ENCODE data around the gene FBRS. TPM values are rescaled to one million over a fixed set of nuclear protein-coding genes. Genes with fewer than 3 reads are reported as not detected.
A peak's percentile ranks its signal among the peaks of the same experiment; 100 is the strongest.

FBRS gene
- total and polyA plus RNA-seq, 2 donors (not counting 3 experiments of a cell fraction or from before 2014, with no cell fraction given) = 15.5 to 68.6 TPM

- FAIRE-seq (peak; percentile 97), DNase-seq (ENCODE audit: low read depth, low spot score) (no peak)
- intact Hi-C loops (cut with micrococcal nuclease) = loop anchor here (1.0 to 5.0 kb wide), 6 partner anchors 39 to 225 kb away; partner anchors contain the start of genes FBRS, FBXL19, PHKG2 and PRR14
- peak overlapping the region; percentile 94 for H3K27ac ChIP-seq (ENCODE audit: insufficient read depth, low read depth, low read length)
- TF ChIP-seq MYC (IDR thresholded peaks at IDR 0.05; ENCODE audit: low read depth, low read length) (peak; percentile 90), MAX (IDR thresholded peaks at IDR 0.05; ENCODE audit: insufficient read depth, insufficient read length) (peak; percentile 55), POLR2AphosphoS5 (IDR thresholded peaks at IDR 0.05; ENCODE audit: insufficient read depth, low read depth, low read length) (peak; percentile 84), EZH2 (IDR thresholded peaks at IDR 0.05; ENCODE audit: borderline replicate concordance, low read depth, low read length, severe bottlenecking) (no peak)
- H3K27me3 ChIP-seq (ENCODE audit: control insufficient read depth in 2 of 2, insufficient read depth in 2 of 2, low read length in 2 of 2) = no peaks in the 10 kb centered on the region
- H3K9me3 ChIP-seq (replicated peaks; ENCODE audit: control insufficient read depth, insufficient read depth, low read length) = no peaks in the 10 kb centered on the region
- TSS peak; percentile 29 for BruUV-seq (replicated peaks)
- H3K79me2 ChIP-seq (ENCODE audit: control insufficient read depth, insufficient read depth, low read length) = peaks cover 27% of the 10 kb centered on the region
- peak overlapping the region; percentile 83 for H3K4me2 ChIP-seq (ENCODE audit: insufficient read depth, low read length)
- ChIA-PET POLR2A (no interaction called here), CTCF (interaction anchor here (0.7 to 1.4 kb wide), 2 partner anchors 24 to 38 kb away, joined by 3 read pairs; no protein-coding TSS in a partner anchor)
- peak overlapping the region; percentile 85 for H2AFZ ChIP-seq (ENCODE audit: low read depth, low read length)
- no peaks in the 10 kb centered on the region for H3K9me1 ChIP-seq (replicated peaks; ENCODE audit: control insufficient read depth, extremely low read depth, insufficient read depth, low read length)
- peak overlapping the region; percentile 13 to 99 (median 62) for H3K4me3 ChIP-seq (replicated peaks in 1 of 3; ENCODE audit: insufficient read depth in 1 of 3, low read depth in 1 of 3, low read length in 3 of 3)
- peak overlapping the region; percentile 99 for H3K9ac ChIP-seq (replicated peaks; ENCODE audit: extremely low read depth, insufficient read depth, low read length)
- H3K36me3 ChIP-seq (ENCODE audit: control insufficient read depth in 2 of 2, extremely low read depth in 1 of 2, insufficient read depth in 2 of 2, low read length in 2 of 2) = peaks cover 4 to 12% of the 10 kb centered on the region in 2 experiments
- peaks cover 26% of the 10 kb centered on the region for H3K4me1 ChIP-seq (ENCODE audit: control insufficient read depth, extremely low read depth, insufficient read depth, low read length)
- dilution Hi-C loops (cut with MboI; ENCODE audit: extremely low pct_ligation_motif_present, low sequenced_read_pairs) = no loop called here
- peaks cover 3% of the 10 kb centered on the region for H4K20me1 ChIP-seq (replicated peaks; ENCODE audit: control insufficient read depth, extremely low read depth, insufficient read depth, low read length)
Measured at GRCh38 chr16:30697264-30698138, 39.3 kb downstream of the FBRS start.

Measured in endothelial cell of umbilical vein (primary cell).